IPS DF 4.7 (cell line): ENCODE results near the gene PTPN18.
"Not testable (repeated sequence)": the region's sequence is repeated elsewhere in the genome, so short reads cannot be mapped to it uniquely, and the experiment has no call there.

Source experiments
- DNase-seq: peaks from one replicate; pipeline ENCODE4 v3.0.0-alpha.2; 2013; ENCODE audit warnings: low spot score; ENCODE audit errors: extremely low read depth

PTPN18 gene

GRCh38 chr2:130355578-130356431, at the start of gene PTPN18:
Gene PTPN18 (plus strand): TSS chr2:130356056. CDS start chr2:130356108, 52 bp downstream.
- DNase-seq: no peak

- DNase-seq: no peak
Measured at GRCh38 chr2:130307850-130308249, 48.0 kb upstream of the PTPN18 start.

DNA sequence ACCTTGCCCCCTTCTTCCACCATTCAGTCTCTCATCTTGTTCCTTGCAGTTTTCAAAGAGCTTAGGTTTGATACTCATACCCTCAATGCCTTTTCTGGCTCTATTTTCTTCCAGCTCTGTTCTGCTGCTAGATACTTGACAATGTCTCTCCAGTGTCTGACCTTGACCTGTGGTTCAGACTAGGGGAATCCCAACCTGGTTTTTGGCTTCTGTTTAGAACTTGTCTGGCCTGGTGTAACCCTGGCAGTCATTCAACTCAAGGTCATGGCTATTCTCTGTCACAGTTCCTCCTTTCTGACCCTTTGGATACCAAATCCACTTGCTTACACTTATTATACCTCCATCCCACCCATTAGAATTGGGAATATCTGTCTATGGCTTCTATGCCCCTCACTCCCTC, 45.0 kb upstream of the PTPN18 start:
- DNase-seq: no peak

- DNase-seq: no peak
Measured at GRCh38 chr2:130313812-130314334, 42.0 kb upstream of the PTPN18 start.

GRCh38 chr2:130314377-130314776, 41.5 kb upstream of the PTPN18 start:
- no peak for DNase-seq

DNA sequence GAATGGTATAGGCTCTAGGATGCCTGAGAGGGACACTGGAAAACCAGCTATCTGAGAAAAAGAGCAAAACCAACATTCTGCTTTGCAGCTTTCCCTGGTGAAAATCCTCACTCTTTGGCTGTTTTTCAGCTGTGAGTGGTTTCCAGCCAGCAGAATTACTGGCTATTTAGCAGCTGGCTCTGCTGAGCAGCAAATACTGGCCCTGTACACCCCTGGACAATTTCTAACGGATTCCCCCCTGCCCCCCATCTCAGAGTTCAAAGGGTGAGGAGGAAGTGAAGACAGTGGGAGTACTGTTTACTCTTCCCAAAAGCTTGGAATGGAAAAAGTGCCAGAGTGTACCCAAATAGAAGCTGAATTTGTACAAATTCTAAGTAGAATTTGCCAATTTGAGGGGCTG, 39.3 kb upstream of the PTPN18 start:
- DNase-seq: no peak

- no peak for DNase-seq
Measured at GRCh38 chr2:130318906-130319305, 37.0 kb upstream of the PTPN18 start.

GRCh38 chr2:130319536-130319935, 36.3 kb upstream of the PTPN18 start:
- no peak for DNase-seq

DNA sequence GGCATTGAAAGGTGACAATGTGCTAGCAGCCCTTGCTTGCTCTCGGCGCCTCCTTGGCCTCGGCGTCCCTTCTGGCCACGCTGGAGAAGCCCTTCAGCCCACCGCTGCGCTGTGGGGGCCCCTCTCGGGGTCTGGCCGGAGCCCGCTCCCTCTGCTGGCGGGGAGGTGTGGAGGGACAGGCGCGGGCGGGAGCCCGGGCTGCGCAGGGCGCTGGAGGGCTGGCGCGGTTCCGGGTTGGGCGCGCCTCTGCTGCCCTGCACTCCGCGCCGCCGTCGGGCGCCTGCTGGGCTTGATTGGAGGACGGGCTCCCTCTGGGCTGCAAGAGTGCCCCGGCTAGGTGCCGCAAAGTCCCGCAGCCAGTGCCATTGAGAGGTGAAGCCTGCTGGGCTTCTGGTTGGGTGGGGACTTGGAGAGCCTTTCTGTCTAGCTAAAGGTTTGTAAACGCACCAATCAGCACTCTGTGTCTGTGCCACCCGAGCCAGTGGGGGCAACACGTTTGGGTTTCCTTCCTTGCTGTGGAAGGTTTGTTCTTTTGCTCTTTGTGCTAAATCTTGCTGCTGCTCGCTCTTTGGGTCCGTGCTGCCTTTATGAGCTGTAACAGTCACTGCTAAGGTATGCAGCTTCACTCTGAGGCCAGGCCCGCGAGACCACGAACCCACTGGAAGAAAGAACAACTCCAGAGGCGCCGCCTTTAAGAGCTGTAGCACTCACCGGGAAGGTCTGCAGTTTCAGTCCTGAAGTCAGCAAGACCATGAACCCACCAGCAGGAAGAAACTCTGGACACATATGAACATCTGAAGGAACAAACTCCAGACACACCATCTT, 27.9 kb upstream of the PTPN18 start:
- no peak for DNase-seq

- no peak for DNase-seq
Measured at GRCh38 chr2:130328710-130329109, 27.1 kb upstream of the PTPN18 start.

- no peak for DNase-seq
Measured at GRCh38 chr2:130332271-130333073, 23.4 kb upstream of the PTPN18 start.

DNA sequence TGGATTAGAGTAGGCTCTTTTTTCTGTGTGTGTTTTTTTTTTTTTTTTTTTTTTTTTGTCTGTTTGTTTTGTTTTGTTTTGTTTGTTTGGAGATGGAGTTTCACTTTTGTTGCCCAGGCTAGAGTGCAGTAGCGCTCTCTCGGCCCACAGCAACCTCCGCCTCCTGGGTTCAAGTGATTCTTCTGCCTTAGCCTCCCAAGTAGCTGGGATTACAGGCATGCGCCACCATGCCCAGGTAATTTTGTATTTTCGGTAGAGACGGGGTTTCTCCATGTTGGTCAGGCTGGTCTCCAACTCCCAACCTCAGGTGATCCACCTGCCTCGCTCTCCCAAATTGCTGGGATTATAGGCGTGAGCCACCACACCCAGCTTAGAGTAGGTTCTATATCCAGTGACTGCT, 22.6 kb upstream of the PTPN18 start:
- not testable (repeated sequence) for DNase-seq

DNA sequence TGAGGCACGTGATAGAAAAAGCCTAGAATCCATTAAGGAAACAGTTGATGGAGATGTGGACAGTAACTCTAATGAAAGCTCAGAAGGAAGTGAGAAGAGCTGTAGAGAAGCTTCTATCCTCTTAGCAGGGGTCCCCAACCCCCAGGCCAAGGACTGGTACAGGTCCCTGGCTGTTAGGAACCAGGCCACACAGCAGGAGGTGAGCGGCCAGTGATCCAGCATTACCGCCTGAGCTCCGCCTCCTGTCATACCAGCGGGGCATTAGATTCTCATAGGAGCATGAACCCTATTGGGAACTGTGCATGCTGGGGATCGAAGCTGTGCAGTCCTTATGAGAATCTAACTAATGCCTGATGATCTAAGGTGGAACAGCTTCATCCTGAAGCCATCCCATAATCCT, 21.8 kb upstream of the PTPN18 start:
- DNase-seq: no peak

GRCh38 chr2:130335226-130335625, 20.6 kb upstream of the PTPN18 start:
- no peak for DNase-seq

DNA sequence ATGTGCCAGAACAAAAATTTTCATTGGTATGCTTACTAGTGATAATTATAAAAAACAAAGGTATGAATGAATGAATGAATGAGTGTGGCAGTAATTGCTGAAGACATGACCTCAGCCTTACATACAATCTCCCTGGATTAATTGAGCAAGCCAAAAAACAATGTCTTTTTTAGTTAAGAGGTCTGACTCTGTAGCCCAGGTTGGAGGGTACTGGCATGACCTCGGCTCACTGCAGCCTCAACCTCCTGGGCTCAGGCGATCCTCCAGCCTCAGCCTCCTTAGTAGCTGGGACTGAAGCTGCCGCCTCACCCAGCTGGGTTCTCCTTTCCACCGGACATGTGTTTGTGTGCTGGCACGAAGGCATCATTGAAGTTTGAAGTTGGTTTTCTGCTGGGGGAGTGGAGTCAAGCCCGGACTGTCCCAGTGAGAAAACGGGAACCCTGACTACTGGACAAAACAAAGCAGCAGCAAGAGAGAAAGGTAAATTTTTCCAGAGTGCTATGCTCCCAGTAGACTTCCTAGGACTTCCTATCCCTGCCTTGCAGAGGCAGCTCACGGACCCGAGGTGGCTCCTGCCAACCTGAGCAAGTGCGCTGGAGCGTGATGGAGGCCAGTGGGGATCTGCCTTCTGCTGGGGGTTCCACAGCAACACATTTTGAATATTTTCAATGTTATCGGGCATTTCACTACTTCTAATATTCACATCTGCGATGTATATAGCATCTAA, 19.5 kb upstream of the PTPN18 start:
- DNase-seq: no peak

DNA sequence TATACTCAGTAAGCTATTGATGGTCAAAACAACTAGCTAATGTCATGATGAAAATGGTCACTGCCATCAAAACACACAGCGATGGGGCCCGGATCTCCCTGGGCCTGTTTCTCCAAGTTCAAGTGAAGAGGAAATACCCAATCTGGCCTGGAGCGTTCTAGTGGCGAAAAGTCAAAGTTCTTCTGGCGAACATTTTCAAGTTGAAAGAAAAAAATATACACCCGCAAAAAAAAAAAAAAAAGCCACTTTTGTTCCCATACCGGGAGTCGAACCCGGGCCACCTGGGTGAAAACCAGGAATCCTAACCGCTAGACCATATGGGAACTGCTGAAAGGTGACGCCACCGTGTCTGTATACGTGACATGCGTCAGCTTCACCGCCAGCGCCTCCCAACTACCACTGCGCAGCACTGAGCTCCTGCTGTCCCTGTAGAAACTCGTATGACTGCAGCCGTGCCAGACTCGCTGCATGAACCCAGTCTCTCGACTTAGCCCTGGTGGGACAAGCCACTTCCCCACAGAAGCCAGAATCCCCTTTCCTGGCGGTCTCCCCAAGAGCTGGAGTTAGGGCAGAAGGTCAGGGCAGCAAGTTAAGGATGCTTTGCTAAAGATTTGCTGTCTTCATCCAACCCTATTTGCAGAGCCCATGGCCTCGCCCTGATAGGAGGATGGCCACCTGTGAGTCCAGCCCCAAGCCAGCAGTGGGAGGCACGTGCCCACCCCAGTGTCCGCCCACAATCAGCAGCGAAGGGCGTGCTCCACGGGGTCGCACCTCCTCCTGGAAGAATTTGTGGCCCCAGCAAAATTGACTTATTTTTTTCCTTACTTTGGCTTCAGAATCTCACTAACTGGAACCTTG, 18.8 kb upstream of the PTPN18 start:
- no peak for DNase-seq

GRCh38 chr2:130337735-130338325, 18.0 kb upstream of the PTPN18 start:
- DNase-seq: no peak

DNA sequence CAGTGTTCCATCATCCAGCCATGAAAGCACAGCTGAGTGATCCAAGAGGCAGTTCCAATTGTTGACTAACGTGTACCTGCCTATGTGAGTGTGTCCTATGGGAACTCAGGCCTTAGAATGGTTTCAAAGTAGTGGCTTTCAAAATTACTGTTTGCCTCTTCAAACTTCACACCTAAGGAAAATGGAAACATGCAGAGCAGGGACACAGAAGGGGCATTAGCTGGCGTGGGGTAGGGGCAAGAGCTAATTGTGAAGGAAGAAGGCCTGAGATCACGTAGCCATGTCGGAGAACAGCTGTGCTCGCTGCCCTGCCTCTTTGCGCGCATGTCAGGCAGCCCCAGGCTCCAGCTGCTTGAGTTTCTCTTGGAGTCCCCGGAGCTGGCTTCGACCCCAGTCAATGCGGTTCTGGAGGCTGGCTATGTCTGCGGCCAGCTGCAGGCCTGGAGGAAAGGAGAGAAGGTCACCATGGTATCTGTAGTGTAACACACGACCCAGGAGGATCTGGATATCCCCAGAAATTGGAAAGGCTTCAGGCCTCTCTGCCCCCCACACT, 17.0 kb upstream of the PTPN18 start:
- no peak for DNase-seq
